ENCODE results near the gene TM4SF1.

DNA sequence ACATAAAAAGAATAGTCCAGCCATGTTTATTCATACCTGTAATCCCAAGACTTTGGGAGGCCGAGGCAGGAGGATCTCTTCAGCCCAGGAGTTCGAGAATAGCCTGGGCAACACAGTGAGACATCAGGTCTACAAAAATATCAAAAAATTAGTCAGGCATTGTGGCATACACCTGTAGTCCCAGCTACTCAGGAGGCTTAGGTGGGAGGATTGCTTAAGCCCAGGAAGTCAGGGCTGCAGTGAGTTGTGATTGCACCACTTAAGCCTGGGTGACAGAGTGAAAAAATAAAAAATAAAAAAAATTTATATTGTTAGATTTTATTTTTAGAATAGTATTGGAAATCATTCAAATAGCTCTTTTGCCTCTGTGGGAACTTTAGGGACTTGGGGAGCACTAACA lies 12.8 kb upstream of the TM4SF1 start:
- TF ChIP-seq, protein P1, sequence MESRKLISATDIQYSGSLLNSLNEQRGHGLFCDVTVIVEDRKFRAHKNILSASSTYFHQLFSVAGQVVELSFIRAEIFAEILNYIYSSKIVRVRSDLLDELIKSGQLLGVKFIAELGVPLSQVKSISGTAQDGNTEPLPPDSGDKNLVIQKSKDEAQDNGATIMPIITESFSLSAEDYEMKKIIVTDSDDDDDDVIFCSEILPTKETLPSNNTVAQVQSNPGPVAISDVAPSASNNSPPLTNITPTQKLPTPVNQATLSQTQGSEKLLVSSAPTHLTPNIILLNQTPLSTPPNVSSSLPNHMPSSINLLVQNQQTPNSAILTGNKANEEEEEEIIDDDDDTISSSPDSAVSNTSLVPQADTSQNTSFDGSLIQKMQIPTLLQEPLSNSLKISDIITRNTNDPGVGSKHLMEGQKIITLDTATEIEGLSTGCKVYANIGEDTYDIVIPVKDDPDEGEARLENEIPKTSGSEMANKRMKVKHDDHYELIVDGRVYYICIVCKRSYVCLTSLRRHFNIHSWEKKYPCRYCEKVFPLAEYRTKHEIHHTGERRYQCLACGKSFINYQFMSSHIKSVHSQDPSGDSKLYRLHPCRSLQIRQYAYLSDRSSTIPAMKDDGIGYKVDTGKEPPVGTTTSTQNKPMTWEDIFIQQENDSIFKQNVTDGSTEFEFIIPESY (IDR thresholded peaks at IDR 0.05; ENCODE audit: extremely low read depth, insufficient replicate concordance, low read length): no peak
- no peak for TF ChIP-seq POLR2A (IDR thresholded peaks at IDR 0.05; ENCODE audit: borderline replicate concordance, extremely low read depth, insufficient read depth, insufficient read length)
- TF ChIP-seq, protein P2, sequence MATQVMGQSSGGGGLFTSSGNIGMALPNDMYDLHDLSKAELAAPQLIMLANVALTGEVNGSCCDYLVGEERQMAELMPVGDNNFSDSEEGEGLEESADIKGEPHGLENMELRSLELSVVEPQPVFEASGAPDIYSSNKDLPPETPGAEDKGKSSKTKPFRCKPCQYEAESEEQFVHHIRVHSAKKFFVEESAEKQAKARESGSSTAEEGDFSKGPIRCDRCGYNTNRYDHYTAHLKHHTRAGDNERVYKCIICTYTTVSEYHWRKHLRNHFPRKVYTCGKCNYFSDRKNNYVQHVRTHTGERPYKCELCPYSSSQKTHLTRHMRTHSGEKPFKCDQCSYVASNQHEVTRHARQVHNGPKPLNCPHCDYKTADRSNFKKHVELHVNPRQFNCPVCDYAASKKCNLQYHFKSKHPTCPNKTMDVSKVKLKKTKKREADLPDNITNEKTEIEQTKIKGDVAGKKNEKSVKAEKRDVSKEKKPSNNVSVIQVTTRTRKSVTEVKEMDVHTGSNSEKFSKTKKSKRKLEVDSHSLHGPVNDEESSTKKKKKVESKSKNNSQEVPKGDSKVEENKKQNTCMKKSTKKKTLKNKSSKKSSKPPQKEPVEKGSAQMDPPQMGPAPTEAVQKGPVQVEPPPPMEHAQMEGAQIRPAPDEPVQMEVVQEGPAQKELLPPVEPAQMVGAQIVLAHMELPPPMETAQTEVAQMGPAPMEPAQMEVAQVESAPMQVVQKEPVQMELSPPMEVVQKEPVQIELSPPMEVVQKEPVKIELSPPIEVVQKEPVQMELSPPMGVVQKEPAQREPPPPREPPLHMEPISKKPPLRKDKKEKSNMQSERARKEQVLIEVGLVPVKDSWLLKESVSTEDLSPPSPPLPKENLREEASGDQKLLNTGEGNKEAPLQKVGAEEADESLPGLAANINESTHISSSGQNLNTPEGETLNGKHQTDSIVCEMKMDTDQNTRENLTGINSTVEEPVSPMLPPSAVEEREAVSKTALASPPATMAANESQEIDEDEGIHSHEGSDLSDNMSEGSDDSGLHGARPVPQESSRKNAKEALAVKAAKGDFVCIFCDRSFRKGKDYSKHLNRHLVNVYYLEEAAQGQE (IDR thresholded peaks at IDR 0.05; ENCODE audit: low read depth): no peak
- TF ChIP-seq, protein P3, sequence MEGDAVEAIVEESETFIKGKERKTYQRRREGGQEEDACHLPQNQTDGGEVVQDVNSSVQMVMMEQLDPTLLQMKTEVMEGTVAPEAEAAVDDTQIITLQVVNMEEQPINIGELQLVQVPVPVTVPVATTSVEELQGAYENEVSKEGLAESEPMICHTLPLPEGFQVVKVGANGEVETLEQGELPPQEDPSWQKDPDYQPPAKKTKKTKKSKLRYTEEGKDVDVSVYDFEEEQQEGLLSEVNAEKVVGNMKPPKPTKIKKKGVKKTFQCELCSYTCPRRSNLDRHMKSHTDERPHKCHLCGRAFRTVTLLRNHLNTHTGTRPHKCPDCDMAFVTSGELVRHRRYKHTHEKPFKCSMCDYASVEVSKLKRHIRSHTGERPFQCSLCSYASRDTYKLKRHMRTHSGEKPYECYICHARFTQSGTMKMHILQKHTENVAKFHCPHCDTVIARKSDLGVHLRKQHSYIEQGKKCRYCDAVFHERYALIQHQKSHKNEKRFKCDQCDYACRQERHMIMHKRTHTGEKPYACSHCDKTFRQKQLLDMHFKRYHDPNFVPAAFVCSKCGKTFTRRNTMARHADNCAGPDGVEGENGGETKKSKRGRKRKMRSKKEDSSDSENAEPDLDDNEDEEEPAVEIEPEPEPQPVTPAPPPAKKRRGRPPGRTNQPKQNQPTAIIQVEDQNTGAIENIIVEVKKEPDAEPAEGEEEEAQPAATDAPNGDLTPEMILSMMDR (IDR thresholded peaks at IDR 0.05 in 2 of 3, conservative IDR thresholded peaks at IDR 0.05 in 1 of 3; ENCODE audit: borderline replicate concordance in 1 of 3, insufficient read depth in 1 of 3, low read depth in 2 of 3, low read length in 2 of 3): no peak
- TF ChIP-seq, protein P4, sequence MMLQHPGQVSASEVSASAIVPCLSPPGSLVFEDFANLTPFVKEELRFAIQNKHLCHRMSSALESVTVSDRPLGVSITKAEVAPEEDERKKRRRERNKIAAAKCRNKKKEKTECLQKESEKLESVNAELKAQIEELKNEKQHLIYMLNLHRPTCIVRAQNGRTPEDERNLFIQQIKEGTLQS (IDR thresholded peaks at IDR 0.05): no peak
